ENCODE measurements around the gene PAPOLA.

Gene PAPOLA

DNA sequence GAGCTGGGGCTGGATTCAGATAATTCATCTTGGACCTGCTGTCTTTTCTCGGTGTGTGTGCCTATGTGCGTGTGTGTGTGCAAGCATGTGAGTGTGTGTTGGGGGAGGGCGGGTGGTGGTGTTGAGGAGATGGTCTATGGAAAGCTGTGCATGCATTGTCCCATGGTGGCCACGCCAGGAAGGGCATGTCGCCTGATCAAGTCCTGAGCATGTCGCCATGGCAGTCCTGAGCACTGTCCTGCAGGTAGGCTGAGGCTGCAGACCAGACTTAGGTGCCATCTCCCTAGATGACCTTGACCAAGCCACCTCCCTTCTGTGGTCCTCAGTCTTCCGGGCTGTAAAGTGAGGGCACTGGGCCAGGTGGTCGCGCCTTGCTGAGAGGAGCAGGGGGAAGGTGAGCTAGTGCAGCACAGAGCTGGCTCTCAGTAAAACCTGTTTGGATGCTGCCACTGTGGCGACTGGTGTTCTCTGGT is 81.4 kb downstream of the PAPOLA start:
- DNase-seq (ENCODE audit: extremely low spot score, insufficient read length, low read depth) (no peak), FAIRE-seq (no peak)

DNA sequence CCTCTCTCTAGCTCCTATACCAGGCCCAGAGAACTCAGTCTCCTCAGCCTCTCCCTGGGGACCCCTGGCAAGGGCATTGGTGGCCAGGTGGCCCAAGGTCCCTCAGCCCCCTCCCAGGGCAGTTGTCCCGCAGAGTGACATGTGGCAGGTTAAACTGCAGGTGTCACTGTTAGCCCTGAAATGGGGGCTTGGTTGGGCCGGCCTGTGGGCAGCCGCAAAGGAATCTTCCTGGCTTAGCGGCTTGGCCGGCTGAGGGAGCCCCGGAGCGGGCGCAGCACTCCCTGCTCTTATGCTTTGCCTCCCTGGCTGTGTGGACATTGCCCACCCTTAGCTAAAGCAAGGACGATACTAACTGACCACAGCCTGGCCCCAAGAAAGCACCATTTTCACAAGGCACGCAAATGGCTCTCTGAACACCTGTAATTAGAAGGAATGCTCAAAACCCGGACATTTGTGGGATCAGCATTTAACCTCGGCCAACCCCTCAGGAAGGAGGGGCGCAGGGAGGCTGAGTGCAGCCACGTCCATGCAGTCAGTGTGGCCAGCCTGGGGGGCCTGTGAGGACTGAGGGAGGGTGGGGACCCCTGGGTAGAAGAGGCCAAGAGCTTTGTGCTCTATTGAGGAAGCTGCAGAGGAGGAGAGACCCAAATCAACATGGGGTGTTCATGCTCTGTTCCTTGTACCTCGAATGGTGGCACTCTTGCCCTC is 82.2 kb downstream of the PAPOLA start:
- FAIRE-seq (peak; percentile 65), DNase-seq (ENCODE audit: extremely low spot score, insufficient read length, low read depth) (peak; percentile 45)

DNA sequence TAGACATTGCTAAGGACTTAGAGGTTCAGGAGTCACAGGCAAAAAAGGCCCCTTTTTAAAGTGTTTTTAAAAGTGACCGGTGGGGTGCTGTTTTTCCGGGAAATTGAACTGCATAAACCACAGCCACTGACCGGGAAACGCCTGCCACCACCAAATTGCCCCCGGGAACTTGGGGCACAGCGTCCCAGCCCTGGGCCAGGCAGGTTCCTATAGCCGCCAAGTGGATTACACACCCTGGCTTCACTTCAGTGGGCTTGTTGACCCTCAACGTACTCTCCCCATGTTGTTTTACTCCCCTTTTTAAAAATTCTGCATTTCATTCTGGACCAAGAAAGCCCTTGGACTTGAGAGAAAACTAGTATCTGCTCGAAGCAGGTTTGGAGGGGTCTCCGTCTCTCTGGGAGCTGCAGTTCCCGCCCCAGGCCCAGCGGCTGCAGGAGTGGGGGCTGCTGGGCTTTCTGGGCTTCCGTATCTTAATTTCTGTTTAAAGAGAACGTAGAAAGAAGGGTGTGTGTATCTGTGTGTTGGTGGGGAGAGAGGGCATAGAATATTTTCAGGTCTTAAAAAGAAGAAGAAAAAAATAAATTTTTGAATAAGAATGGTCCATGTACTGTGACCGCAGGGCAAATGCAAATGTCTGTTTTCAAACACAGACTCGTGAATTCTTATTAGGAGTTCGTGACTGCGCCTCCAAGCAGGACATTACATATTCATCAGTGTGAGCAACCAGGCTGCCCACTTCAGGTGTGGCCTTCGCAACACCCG is 82.9 kb downstream of the PAPOLA start:
- no peak for DNase-seq (ENCODE audit: extremely low spot score, insufficient read length, low read depth)
- no peak for FAIRE-seq

DNA sequence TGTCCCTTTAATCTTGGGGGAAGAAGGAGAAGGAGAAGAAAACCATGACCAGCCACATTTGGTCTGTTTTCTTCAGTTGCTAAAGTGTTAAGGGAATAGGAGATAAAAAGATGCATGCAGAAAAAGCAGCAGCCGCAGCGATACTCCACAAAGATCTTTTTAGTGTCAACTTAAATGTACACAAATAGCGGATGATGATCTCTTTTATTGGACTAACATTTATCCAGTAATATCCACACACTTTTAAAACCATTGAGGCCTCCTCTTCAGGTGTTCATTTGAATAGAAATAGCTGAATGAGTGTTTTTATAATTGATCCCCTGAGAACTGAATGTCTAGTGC is 83.5 kb downstream of the PAPOLA start:
- no peak for DNase-seq (ENCODE audit: extremely low spot score, insufficient read length, low read depth)
- no peak for FAIRE-seq

DNA sequence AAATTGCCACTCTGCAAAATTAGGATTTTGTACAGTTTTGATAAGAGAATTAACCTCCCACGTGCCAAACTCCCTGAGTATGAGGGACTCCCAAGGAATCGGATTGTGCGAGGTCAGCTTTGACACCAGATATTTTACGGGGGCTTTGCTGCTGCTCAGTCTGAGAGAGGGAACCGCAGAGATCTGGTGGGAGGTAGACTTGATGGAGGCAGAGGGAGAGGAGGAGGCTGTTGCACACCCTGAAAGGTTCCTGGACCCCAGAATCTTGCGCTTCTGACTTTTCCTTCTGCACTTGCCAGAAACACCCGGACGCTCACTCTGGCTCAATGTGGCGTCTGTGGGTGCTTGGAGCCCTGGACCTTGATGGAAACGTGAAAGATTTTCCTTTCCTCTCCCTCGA is 83.9 kb downstream of the PAPOLA start:
- DNase-seq (ENCODE audit: extremely low spot score, insufficient read length, low read depth) (no peak), FAIRE-seq (no peak)

DNA sequence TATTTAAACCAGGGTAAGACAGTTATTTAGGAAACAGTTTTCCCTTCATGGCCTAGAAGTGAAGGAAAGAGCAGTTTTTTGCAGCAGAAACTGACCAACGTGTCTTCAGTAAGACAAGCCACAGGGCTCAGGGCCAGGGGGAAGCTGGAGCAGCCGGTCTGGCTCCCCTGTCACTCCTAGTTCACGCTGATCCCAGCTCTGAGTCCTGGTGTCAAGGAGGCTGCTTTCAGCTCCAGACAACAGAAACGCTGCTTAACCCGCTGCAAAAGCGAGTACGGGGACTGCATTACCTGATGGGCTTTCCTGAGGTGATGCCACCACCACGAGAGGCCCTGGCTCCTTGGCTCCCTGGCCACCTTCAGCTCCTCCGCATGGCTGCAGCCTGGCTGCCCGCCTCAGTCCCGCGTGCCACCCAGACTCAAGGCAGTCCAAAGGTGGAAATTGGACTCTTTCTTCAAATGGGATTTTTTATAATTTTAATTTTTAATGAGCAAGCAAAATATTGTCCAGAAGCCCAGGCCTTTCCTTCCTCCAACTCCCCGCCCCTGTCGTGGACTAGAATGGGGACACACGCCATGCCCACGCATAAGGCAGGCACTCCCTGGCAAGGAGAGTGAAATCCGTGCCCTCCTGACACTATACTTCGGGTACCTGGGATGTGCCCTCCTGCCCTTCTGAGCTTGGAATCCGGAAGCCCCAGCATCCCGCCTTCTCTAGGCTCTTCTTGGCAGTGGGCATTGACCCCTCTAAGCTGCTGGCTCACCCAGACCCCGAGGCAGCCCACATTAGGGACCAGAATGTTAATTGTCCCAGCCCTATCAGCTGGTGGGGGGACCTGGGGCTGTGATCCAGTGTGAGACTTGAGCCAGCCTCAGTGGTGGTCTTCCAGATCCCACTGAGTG is 85.0 kb downstream of the PAPOLA start:
- DNase-seq (ENCODE audit: extremely low spot score, insufficient read length, low read depth) (no peak), FAIRE-seq (no peak)

DNA sequence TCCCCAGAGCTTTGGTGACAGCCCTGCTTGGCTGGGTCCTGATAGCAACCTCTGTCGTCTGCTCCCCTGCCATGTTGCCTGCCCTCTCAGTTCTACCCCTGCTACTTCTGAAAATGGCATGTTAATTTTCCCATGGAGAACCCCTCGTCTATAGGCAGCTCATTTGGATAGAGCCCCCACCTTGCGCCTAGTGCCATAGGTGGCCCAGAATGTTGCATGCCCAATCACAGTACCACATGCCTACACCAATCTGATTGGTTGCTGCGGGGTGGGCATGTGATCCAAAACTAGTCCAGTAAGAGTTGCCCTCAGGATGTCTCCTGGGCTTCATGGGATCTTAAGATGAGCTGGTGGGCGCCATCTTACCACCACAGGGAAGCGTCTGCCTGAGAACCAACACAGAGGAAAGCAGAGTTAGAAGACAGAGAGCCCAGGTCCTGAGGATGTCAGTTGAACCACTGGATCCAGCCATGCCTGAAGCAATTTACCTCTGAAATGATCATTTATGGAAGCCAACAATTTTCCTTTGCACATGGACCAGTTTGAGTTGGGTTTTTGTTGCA is 85.7 kb downstream of the PAPOLA start:
- DNase-seq (ENCODE audit: extremely low spot score, insufficient read length, low read depth) (no peak), FAIRE-seq (no peak)

DNA sequence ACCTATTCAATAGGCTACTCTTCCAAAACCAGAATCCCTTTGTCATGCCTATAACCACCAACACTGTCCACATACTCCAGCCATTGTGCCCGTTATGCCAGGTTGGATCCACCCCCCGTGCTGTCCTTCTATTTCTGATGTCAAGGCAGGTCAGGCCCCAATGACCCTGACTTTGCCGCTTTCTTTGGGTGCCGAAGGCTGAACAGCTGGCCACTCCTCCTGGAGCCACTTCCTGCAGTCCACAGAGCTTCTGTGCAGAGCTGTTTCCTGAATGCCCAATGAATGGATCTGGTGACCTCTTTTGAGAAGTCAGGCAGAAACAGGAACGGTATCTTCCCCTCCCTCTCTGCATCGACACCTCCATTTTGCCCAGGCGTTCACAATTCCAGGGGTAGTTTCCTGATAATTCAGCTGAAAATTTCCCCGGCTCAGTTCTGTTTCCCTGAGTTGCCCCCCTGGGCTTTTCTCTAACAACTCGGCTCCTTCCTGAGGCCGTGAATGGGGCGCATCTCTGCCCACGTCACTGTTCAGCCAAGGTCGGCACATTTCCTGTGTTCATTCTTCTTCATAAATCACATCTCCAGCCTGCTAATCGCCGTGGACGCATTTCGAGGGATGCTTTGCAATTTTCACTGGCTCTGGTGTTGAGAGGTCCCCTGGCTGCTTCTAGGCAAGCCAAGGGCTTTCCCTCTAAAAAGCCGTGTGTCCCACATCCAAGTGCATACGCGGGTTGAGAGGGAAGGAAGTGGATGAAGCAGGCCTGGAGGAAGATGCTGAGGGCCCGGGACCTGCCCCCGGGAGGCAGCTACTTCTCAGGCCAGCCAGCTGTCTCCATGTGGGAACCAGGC is 86.5 kb downstream of the PAPOLA start:
- FAIRE-seq (no peak), DNase-seq (ENCODE audit: extremely low spot score, insufficient read length, low read depth) (no peak)

DNA sequence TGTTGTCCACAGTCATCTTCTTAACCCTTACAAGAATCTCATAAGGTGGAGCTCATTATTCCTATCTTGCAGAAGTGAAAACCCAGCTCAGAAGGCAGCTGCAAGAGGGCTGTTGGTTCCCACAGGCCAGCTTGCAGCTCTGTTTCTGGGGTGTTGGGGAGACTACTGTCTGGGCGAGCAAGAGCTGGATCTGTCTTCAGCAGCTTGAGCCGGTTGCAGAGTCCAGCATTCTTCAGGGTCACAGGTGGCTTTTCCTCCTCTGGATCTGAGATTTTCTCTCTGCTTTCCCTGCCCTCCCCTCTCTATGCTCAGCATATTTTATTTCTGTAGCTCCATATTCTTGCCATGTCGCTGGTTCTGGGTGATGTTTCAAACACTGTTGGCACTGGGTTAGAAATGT is 87.4 kb downstream of the PAPOLA start:
- DNase-seq (ENCODE audit: extremely low spot score, insufficient read length, low read depth): no peak
- no peak for FAIRE-seq

DNA sequence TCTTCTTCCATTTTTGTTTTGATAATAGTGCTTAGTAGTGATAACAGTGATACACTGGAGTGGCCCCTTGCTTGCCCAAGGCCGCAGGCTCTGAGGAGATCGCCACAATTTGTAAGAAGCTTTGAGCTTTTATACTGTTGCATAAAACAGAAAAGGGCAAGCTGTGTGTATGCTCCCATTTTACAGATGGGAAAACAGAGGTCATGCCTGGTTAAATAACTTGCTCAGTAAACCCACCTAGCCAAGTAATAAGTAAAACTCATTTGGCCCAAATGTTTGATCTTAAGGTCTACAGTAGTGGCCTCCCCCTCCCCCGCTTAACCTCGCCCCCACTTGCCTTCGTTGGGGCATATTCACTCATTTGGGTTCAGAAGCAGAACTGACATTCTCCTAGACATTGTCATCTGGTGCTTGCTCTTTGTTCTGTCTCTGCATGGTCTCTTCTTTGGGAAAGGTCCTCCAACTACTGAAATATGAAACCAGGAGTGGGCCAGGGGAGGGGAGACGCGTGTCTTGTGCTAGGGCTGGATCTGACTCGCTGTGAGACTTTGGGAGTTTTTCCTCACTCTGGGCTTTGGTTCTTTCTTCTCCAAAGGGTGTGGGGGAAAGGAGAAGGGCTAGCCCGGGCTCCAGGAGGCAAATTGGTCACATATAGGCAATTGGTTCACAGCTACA is 88.1 kb downstream of the PAPOLA start:
- FAIRE-seq (no peak), DNase-seq (ENCODE audit: extremely low spot score, insufficient read length, low read depth) (no peak)

DNA sequence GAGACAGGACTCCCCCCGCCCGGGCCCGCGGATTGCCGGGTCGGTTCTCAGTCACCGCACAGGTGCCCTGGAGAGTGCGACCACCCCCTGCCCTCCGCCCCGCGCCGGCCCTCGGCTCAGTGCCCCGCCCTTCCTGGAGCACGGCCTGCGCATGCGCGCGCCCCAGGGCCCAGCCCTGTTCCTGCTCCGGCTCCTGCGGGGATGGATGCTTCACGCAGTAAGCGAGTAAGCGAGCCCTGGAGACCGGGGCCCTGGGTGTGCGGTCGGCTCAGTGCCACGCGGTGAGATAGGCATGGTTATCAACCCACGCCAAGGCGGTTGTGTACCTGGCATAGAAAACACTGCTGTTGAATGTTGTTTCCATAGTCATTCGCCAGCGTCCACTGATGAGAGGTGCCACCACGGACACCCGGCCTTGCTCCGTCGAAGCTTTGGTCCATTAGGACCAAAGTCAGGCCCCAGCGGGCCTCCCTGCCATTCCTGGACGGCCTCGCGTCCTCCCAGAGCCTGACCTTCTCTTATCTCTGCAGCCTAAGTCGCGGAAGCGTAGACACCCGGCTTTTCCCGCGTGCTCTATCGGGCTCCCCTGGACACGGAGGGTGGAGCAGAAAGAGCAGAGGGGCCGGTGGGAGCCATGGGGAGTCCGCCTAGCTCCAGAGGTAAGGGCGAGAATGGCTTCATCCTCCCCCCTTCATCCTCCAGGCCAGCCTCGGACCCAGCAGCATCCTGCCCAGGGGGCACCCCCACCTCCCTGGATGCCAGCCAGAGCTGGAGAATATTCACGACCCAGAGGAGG is 90.6 kb downstream of the PAPOLA start:
- peak; percentile 67 for DNase-seq (ENCODE audit: extremely low spot score, insufficient read length, low read depth)

DNA sequence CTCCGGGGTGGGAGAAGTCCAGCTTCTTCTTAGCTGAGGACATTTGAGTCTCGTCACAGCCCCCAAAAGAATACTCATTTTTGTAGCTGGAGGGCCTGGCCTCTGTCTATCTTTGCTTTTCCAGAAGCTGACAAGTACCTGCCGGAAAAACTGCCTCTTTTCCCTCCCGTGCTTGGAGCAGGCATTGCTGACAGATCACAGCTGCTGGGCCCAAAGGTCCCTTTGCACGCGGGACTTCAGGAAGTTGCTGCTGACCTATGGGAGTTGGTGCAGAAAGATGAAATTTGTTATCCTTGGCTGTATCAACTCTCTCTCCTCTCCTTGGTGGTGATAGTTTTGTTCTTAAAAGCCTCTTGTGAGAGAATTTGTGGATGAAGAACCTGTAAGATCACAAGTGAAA is 92.8 kb downstream of the PAPOLA start:
- FAIRE-seq (no peak), DNase-seq (ENCODE audit: extremely low spot score, insufficient read length, low read depth) (no peak)

More for the DNA sequence above, 90.6 kb downstream of the PAPOLA start:
- no peak for FAIRE-seq

DNA sequence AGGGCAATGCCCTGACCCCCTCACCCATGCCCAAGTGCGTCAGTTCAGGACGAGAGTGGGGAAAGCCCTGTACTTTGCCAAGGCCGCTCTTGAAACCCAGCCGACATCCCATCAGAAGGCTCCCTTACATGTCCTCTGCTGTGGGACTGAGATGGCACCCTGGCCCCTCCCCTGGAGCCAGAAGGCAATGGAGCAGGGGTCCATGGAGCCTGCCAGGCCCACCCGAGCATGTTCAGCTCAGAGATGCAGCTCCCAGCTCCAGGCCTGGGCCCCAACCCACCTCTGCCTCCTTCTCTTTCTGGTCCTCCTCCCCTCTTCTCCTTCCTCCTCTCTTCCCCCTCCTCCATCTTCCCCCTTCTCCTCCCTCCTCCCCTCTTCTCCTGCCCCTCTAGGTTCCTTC is 95.5 kb downstream of the PAPOLA start:
- FAIRE-seq: no peak

DNA sequence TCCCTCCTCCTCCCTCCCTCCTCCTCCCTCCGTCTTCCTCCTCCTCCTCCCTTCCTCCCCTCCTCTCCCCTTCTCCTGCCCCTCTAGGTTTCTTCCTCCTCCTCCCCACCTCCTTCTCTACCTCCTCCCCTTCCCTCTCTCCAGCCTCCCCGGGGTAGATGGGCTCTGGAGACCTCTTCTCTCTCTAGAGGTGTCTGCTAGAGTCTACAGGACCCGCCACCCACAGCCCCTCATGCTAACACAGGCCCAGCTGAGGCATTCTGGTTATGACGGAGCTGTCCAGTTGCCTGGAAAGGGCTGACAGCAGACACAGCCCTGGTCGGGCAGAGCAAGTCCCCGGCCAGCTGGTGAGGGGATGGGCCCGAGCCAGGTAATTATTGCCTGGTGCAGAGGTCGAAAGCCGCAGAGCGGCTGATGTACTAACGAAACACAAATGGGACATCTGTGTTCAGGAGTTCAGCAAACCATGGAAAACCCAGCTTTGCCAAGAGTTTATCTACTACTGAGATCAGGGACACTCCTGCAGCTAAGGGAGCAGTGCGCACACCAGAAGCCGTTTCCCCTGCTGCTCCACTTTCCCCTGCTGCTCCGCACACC is 96.2 kb downstream of the PAPOLA start:
- FAIRE-seq (no peak), DNase-seq (ENCODE audit: extremely low spot score, insufficient read length, low read depth) (no peak)

More for the DNA sequence above, 95.5 kb downstream of the PAPOLA start:
- no peak for DNase-seq (ENCODE audit: extremely low spot score, insufficient read length, low read depth)

DNA sequence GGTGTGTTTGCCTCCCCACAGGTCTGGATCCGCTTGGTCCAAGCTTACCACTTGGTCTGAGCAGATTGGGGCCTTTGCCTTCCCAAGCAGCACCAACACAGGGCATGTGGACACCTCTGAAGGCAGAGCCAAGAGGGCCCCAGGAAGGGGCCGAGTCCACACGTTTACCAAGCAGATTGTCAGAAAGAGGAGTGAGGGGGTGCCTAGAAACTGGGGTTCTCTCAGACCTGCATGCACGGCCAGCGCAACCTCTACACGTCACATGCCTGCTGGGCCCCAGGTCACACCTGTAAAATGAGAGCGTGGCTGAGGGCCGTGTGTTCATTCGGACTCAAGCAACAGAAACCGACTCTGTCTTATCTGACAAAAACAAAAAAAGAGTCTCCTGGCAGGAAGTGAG is 96.9 kb downstream of the PAPOLA start:
- DNase-seq (ENCODE audit: extremely low spot score, insufficient read length, low read depth) (no peak), FAIRE-seq (no peak)

DNA sequence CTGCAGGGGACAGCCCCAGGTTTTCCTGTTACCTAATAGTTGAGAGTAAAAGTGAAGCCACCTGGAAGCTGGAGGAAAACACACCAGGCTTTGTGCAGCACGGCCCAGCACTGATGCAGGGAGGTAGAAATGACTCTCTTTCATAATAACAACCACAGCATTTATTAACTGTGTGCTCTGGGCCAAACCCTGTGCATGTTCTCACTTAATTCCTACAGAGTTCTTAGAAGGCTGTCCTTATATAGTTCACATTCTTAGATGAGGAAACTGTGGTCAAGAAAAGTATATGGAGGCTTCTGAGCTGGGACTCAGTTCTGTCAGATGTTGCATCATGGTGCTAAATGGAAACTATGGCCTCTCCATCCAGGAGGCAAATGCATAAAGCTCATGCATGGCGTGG is 100.0 kb downstream of the PAPOLA start:
- no peak for FAIRE-seq
- DNase-seq (ENCODE audit: extremely low spot score, insufficient read length, low read depth): no peak

DNA sequence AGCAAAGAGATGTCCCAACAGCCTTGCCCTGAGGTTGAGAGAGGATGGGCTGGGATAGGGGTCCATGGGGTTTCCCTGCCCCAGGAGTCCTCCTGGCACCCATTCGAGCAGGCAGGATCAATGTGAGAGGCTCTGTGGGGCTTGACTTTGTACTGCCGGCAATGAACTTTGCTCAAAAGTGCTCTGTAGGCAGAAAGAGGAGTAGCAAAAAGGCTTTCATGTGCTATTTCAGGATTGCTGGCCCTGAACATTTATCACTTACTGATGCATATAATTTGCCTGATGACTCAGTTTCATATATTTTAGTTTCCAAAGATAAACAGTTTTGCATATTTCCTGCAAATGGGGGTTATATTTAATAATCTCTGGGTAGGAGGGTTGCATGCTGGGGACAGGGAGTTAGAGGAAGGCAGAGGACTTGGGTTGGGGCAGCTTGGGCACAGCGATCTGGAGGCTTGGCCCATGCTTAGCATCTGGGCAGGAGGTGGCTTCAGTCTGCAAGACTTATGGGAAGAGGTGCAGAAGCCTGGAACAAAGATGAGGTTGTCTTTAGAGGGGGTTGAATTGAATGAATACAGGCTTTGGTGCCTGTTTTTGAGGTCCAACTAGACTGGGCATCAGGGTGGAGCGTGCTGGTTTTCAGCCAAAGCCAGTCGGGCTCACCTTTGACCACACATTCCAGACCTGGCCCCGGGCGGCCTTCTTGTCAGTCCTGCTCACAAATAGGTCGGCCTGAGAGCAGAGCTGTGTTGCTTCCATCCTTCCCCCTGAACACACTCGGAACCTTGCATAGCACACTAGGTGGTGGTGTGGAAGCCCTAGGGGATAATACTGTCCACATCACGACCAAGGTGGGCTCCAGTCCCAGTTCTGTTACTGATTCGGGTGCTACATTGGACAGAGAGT is 101.4 kb downstream of the PAPOLA start:
- DNase-seq (ENCODE audit: extremely low spot score, insufficient read length, low read depth) (no peak), FAIRE-seq (no peak)
